ENCODE measurements around the gene SP4.

Gene SP4

DNA sequence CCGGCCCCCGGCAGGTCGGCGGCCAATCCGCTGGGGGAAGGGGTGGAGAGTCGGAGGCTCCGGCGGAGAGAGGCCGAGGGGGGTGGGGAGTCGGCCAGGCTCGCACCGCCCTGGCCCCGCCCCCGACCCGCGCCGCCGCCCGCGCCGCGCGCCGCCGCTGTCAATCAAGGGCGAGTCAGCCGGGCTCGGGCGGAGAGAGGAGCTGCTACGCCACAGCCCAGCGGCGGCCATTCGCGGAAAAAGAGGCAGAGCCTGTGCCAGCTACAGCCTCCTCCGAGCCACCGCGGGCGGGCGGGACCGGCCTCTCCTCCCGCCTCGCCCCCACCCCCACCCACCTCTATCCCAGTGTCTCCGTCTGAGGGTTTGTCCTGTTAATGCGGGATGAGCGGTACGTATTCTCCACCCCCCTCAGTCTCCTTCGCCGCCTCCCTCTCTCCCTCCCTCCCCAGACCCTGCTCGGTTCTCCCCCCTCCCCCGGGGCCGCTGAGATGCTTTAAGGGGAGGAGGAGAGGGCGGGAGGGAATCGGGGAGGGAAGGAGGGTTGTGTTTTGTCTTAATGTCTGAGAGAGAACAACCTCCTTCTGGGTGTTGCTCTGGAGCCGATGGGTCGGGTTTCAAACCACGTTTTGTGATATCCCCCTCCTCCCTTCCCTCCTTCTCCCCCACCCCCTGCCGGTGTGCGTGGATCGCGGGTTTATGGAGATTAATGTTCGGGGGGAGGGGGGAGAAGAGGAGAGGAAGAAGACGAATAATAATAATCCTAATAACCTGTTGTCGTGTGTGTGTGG is at the start of gene SP4:
TSS of gene SP4 (plus strand) at position 213 of the 788 bp plus-strand sequence. CDS start at position 382, 169 bp downstream.
- peak; percentile 93 for DNase-seq (ENCODE audit: insufficient read length, low spot score)
- FAIRE-seq, result peak; percentile 80

DNA sequence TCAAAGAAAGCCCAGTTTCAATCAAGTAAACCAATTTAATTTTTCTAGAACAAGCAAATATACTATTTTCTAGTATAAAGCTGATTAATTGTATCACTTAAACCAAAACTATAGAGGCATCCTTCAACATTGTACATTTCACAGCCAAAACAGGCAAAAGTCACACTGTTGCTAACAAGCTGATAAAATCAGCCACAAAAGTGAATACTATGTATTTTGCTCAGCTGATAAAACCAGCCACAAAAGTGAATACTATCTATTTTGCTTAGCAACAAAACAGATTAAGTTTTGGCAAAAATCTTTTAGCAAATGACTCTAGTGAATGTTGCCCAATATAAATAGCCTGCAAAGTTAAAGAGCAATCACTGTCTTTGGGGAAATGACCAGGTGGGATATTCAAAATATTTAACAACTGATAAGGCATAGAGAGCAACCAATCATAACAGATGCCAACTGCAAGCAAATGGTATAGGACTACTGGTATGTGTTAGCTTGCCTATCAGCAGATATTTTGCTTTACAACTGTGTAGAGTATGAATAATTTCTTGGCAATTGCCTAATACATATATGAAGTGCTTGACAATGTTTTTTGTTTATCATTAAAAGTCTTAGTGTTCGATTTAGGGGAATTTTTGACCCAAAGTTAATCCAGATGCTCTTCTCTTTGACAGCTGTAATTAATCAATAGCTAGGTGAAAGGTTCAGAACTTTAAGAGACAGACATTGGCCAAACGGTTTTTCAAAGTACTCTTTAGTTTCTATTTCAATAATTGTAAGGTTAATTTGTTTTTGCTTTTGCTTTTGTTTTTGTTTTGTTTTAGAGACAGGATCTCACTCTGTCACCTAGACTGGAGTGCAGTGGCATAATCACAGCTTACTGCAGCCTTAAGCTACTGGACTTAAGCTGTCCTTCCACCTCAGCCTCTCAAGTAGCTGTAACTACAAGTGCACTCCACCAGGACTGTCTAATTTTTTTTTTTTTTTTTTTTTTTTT is 44.4 kb upstream of the SP4 start:
- DNase-seq (ENCODE audit: insufficient read length, low spot score), result no peak
- no peak for FAIRE-seq

DNA sequence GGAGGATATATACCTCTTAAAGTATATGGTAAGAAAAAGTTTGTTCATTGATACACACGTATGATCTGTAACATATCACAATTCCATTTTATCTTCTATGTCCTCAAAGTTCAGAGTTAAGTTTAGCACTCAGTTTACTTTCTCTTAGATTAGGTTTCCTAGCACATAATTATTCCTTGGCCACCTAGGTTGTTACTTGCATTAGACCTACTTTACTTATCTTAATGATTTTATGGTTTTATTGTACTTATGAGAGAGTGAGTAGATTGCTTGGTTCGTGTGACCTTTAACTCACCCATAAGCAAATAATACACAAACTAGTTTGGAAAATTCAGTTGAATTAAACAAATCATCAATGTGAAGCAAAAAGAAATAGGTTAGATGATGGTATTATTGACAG is 33.9 kb upstream of the SP4 start:
- no peak for FAIRE-seq
- no peak for DNase-seq (ENCODE audit: insufficient read length, low spot score)

DNA sequence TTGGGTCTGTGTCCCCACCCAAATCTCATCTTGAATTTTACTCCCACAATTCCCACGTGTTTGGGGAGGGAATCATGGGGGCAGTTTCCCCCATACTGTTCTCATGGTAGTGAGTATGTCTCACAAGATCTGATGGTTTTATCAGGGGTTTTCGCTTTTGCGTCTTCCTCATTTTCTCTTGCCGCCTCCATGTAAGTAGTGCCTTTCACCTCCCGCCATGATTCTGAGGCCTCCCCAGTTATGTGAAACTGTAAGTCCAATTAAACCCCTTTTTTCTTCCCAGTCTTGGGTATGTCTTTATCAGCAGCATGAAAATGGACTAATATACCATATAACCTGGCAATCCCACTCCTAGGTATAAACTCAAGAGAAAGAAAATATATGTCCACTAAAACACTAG is 25.9 kb upstream of the SP4 start:
- FAIRE-seq (no peak), DNase-seq (ENCODE audit: insufficient read length, low spot score) (no peak)

DNA sequence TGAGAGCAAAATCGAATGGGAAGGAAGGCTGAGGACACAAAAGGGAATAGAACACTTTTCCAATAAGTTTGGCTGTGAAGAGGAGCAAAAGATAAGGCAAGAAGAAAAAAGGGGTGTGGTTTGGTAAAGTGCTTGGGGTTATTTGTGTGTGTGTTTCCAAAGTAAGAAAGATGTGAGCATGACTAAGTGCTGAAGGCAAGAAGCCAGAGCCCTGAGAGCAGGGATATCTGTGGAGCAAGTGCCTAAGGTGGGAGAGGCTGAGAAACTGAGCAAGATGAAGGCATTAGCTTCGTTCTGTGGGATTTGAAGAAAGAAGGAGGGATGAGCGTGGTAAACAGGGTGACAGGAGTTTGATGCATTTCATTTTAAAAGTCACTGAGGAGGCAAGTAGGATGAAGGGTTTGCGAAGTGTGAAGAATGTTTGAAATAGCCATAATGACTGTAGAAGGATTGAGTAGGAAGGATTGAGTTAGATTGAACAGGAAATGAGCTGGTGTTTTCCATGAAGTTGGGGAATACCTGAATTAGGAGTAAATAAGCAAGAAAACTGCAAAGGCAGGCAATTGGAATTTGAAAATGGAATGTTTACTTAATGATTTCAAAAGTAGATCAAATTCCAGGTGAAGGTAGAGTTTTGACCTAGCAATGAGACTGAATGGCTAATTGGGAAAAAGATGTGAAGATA is 19.9 kb upstream of the SP4 start:
- no peak for DNase-seq (ENCODE audit: insufficient read length, low spot score)

DNA sequence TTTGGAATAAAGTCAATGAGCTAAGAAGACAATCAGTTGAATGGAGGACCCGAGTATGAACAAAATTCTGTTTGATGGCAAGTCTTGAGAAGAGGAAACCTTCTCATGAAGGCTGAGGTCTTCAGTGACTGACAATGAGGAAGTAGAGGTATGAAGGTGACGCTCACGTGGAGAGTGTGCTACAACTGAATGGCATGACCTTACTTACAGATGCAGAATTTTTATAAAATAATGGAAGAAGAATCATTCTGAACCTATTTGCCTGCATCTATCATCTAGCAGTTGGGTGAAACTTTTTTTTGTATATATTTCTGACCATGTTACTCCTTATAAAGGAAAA is 19.4 kb upstream of the SP4 start:
- no peak for FAIRE-seq

More for the DNA sequence above, 19.9 kb upstream of the SP4 start:
- no peak for FAIRE-seq

DNA sequence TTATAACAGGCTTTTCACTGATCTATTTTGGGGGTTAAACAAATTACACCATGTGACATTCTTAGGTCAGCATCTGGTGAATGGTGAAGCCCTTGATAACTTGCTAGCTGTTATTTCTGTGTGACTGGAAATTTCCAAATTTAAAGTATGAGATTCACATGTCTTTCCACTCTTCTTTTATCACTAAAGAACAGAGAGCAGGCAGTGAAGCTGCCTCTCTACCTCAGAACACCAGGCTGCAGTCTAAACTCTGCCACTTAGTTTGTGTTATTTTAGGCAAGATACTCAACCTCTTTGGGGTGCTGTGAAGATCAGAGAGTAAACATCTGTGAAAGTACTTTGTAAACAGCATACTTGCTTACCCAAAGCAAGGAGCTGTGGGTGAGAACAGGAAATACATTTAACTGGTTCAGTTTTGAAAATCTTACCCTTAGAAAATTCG is 15.5 kb upstream of the SP4 start:
- FAIRE-seq, result no peak
- DNase-seq (ENCODE audit: insufficient read length, low spot score), result no peak

More for the DNA sequence above, 19.4 kb upstream of the SP4 start:
- DNase-seq (ENCODE audit: insufficient read length, low spot score), result no peak

DNA sequence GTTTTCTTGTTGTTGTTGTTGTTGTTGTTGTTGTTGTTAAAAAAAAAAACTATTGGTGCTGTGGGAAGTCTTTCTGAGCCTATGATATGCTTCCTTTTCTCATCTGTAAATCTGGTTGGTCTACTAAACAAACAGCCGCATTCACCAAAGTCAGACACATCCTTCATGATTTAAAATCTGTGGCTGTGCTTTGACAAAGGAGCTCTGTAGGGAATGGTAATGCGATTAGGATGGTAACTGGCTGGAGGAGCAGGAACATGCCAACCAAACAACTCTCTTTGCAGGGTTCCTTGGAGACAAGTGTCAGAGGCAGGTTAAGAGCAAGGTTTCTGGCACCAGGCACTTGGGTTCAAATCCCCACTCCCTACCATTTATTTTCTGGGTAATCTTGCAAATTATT is 14.9 kb upstream of the SP4 start:
- no peak for FAIRE-seq

DNA sequence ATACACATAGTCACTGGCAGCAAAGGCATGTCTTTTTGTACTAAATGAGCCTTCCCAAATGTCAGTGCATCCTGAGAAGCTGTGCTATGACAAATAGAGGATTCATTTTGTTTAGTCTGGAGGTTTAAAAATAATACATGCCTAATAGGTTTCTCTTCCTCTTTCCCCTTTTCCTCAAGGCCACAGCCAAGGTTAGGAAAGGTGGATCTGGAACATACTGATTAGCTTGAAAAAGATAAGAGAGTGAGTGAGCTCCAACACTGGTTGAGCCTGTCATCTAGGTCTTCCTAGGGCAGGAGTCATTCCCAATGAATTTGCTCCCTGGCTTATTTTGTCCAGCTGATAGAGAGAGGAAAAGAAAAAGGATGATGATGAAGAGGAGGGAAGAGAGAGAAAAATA is 14.4 kb upstream of the SP4 start:
- no peak for FAIRE-seq
- no peak for DNase-seq (ENCODE audit: insufficient read length, low spot score)

More for the DNA sequence above, 14.9 kb upstream of the SP4 start:
- no peak for DNase-seq (ENCODE audit: insufficient read length, low spot score)

DNA sequence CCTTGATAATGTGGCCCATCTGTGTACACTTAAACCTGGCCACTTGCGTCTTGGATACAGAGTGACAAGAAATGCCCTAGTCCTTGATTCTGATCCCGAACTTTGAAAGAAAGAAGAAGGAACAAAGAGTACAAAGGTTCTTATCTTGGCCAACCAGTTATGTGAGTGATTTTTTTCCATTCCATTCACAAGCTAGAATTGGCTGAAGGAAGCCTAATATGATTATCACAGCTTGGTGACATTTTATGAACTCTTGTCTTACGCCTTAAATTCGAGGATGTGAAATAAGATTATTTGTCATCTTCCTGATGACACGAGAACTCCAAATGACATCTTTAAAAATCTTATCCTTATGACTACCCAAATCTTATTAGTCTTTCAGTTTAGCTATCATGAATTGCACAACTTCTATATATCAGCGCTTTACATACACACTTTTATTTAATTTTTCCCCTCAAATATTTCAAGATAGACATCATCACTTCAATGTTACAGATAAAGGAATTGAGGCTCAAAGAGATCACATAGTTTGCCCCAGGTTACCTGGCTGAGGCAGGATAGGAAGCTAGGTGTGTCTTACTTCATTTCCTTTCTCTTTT is 13.0 kb upstream of the SP4 start:
- no peak for DNase-seq (ENCODE audit: insufficient read length, low spot score)

DNA sequence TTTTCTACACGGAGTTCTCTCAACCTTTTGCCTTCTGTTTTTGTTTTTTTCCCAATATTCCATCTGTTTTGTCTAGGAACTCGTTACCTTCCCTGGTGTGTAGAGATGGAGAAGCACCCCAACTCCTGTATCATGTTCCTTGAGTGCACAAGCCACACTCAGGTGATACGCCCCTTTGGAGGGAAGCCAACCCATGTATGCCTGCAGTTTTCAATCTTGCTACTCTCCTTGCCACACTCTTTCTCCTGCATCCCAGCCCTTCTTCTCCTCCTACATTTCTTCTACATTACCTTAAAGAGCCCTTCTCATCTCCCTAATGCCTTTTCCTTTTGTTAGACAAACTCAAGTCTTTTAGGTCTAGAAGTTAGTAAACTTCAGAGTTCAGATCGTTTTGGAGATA is 10.2 kb upstream of the SP4 start:
- no peak for FAIRE-seq

More for the DNA sequence above, 13.0 kb upstream of the SP4 start:
- FAIRE-seq, result no peak

DNA sequence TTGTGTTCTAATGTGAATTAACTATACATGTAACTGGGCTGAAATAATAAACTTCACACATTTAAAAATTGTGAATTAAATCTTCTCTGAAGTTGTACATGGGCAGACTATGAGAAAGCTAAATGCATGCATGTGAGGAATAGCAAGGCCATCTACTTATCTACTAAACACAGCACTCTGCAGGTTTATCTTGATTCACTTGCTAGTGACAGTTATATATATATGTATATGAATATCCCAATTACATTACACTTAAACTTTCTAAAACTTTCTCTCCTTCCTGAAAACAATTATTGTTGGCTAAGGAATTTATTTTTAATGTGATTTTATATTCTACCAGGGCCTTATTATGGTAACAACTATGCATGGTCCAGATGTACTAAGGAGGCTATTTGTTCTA is 5.1 kb upstream of the SP4 start:
- no peak for FAIRE-seq

More for the DNA sequence above, 10.2 kb upstream of the SP4 start:
- DNase-seq (ENCODE audit: insufficient read length, low spot score), result no peak

DNA sequence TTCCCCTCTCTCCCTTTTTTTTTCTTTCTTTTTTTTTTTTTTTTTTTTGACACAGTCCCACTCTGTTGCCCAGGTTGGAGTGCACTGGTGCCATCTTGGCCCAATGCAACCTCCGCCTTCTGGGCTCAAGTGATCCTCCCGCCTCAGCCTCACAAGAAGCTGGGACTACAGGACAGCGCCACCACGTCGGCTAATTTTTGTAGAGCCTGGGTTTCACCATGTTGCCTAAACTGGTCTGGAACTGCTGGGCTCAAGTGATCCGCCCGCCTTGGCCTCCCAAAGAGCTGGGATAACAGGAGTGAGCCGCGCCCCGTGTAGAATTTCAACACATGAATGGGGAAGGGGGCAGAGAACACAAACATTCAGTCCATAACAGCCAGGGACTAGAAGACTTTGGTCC is 2.6 kb upstream of the SP4 start:
- no peak for FAIRE-seq

More for the DNA sequence above, 5.1 kb upstream of the SP4 start:
- DNase-seq (ENCODE audit: insufficient read length, low spot score), result no peak

DNA sequence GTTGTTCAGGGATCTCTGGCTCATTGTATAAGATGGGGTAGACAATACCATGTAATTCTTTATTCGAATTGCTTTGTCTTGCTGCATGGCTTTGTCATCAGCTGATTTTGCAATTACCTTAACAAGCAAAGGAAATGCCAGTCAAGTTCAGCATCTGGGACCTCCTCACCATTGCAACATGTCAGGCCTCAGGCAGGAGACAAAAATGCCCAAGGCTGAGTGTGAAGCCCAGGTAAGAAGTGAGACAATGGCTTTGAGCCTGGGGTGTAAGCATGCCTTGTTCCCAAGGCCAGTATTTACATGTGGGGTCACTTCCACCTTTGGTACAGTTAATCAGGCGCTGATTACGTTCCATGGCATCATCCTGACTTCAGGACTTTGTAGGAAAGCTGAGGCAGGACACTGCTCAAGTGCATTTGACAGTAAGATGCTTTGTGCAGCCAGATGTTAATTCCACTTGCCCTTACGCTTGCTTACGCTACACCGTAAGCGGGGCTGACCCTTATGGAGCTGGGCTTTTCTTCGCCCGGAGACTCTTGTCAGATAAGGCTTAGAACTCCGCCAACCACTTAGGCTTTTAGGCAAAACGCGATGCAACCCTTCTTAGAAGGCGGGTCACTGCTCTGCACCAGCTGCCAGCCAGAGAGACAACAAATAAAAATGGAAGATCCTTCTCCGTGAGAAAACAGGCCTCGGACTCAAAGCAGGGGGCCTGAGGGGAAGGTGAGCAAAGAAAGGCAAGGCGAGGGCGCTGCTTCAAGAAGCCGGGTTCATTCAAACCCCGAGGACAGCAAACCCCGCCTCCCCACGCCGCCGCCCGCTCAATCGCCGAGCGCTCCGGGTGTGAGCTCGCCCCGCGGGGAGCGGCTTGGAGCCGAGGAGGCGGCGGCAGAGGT is 1.3 kb upstream of the SP4 start:
- FAIRE-seq (no peak), DNase-seq (ENCODE audit: insufficient read length, low spot score) (no peak)

More for the DNA sequence above, 2.6 kb upstream of the SP4 start:
- DNase-seq (ENCODE audit: insufficient read length, low spot score), result no peak

DNA sequence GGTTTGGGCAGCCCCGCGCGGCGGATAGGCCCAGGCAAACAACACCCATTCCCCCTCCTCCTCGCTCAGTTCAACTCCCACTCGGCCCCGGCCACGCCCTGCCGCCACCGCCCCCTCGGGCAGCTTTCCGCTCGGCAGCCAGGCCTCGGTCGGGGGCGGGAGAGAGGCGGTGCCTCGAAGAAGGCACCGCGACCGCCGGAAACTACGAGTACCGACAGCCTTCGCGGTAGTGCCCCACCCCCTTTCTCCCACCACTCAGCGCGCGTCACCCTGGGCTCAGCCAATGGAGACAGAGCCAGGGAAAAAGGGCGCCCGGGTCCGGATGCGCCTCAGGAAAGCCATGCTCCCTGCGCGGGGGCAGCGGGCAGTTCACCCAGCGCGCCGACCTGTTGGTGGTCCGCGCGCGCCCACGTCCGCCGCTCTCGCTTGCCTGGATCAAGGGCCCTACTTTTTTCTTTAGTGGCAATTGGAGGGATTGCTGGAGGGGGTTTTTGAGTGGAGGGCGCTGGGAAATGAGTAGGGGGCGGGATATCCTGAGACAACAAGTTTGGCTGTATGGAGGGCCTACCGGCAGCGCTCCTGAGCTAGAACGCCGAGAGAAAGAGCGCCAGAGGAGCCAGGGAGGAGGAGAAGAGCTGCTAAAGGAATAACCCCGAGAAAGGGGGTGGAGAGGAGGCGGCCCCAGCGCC is 557 bp upstream of the SP4 start:
- DNase-seq (ENCODE audit: insufficient read length, low spot score) (peak; percentile 94), FAIRE-seq (peak; percentile 97)

DNA sequence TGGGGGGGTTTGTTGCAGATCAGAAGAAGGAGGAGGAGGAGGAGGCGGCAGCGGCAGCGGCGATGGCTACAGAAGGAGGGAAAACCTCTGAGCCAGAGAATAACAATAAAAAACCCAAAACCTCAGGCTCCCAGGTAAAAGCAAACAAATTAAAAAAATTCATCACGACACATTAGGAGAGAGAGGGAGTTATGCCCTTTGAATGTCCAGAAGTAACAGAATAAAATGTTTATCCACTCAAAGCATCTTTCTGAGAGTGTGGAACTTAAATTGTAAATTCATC is 717 bp downstream of the SP4 start:
- no peak for FAIRE-seq

DNA sequence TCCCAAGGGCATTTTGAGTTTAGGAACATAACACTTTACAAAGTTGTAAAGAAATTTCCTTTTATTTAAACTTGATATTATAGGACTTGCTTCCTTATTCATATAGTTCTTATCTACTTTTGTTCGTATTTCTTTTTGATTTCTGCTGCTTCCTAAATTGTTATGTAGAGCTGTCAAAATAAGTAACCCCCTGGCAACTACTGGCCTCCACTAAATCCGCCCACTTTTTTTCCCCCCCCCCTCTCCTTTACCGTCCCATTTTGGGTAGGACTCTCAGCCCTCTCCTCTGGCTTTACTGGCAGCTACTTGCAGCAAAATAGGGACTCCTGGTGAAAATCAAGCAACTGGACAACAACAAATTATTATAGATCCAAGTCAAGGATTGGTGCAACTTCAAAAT is 1.1 kb downstream of the SP4 start:
- FAIRE-seq, result no peak
- DNase-seq (ENCODE audit: insufficient read length, low spot score), result no peak

More for the DNA sequence above, 717 bp downstream of the SP4 start:
- DNase-seq (ENCODE audit: insufficient read length, low spot score), result no peak

DNA sequence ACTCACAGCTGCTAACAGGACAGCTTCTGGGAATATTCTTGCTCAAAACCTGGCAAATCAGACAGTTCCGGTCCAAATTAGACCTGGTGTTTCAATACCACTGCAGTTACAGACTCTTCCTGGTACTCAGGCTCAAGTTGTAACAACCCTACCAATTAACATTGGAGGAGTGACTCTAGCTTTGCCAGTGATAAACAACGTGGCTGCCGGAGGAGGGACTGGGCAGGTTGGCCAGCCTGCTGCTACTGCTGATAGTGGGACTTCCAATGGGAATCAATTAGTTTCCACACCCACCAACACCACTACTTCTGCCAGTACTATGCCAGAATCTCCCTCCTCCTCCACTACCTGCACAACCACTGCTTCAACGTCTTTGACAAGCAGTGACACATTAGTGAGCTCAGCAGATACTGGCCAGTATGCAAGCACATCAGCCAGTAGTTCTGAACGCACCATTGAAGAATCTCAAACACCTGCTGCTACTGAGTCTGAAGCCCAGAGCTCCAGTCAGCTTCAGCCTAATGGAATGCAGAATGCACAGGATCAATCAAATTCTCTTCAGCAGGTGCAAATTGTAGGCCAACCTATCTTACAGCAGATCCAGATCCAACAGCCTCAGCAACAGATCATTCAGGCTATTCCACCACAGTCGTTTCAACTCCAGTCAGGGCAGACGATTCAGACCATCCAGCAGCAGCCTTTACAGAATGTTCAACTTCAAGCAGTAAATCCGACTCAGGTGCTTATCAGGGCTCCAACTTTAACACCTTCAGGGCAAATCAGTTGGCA is 2.1 kb downstream of the SP4 start:
- FAIRE-seq (no peak), DNase-seq (ENCODE audit: insufficient read length, low spot score) (no peak)

Data from HTR-8/SVneo (cell line).